DOHH2 (cell line): ENCODE measurements around the gene OLFM2.

Experiments
- H3F3A ChIP-seq: fragments of 200-600 bp; sonication (generic), shearing (Covaris generic); 2 replicates; pipeline ENCODE4 v1.6.0; 2016; ENCODE audit warnings: antibody characterized with exemption, mild to moderate bottlenecking; ENCODE audit not compliant: control insufficient read depth, insufficient read depth
- H3K27ac ChIP-seq: fragments of 200-600 bp; sonication (generic); 2 replicates; pipeline ENCODE4 v1.5.1; 2014; ENCODE audit warnings: low read depth, mild to moderate bottlenecking, low read length, moderate library complexity
- H3K27me3 ChIP-seq: fragments of 200-600 bp; sonication (generic); 2 replicates; pipeline ENCODE4 v1.6.1; 2014; ENCODE audit warnings: mild to moderate bottlenecking, low read length, mixed read lengths; ENCODE audit not compliant: control insufficient read depth
- H3K36me3 ChIP-seq: fragments of 200-600 bp; sonication (generic); 2 replicates; pipeline ENCODE4 v1.6.1; 2014; ENCODE audit warnings: mild to moderate bottlenecking, low read length, moderate library complexity, mixed read lengths; ENCODE audit not compliant: control insufficient read depth
- H3K4me1 ChIP-seq: fragments of 200-600 bp; sonication (generic); 2 replicates; pipeline ENCODE4 v1.6.1; 2014; ENCODE audit warnings: mild to moderate bottlenecking, low read length, mixed read lengths; ENCODE audit not compliant: control insufficient read depth
- H3K4me2 ChIP-seq: fragments of 200-600 bp; sonication (generic); 2 replicates; pipeline ENCODE4 v1.6.0; 2014; ENCODE audit warnings: mild to moderate bottlenecking, low read length, moderate library complexity
- H3K4me3 ChIP-seq: fragments of 200-600 bp; sonication (generic); 2 replicates; pipeline ENCODE4 v1.5.1; 2014; ENCODE audit warnings: mild to moderate bottlenecking, low read length, mixed read lengths
- H3K79me2 ChIP-seq: fragments of 200-600 bp; sonication (generic); 2 replicates; pipeline ENCODE4 v1.6.1; 2014; ENCODE audit warnings: mild to moderate bottlenecking, low read length, mixed read lengths; ENCODE audit not compliant: control insufficient read depth
- H3K9me2 ChIP-seq: fragments of 200-600 bp; sonication (generic); replicated peaks from 2 replicates; pipeline ENCODE4 v1.6.1; 2014; ENCODE audit warnings: mild to moderate bottlenecking, low read length, mixed read lengths; ENCODE audit not compliant: control insufficient read depth
- H3K9me3 ChIP-seq: fragments of 200-600 bp; sonication (generic); 2 replicates; pipeline ENCODE4 v1.6.1; 2014; ENCODE audit warnings: antibody characterized with exemption, low read length, mixed read lengths; ENCODE audit not compliant: control insufficient read depth, insufficient read depth
- H4K20me1 ChIP-seq: fragments of 200-600 bp; sonication (generic); 2 replicates; pipeline ENCODE4 v1.6.0; 2014; ENCODE audit warnings: low read depth, mild to moderate bottlenecking, antibody characterized with exemption, low read length, moderate library complexity; ENCODE audit not compliant: control insufficient read depth, insufficient read depth
- EZH2phosphoT487 ChIP-seq: fragments of 200-600 bp; sonication (generic); IDR thresholded peaks from 2 replicates; pipeline ENCODE4 v1.6.1; 2017; ENCODE audit warnings: borderline replicate concordance, mild to moderate bottlenecking, antibody characterized with exemption, low read length, moderate library complexity, mixed read lengths
- TF ChIP-seq, protein P1 (sequence below): fragments of 200-600 bp; sonication (generic); IDR thresholded peaks from one replicate; pipeline ENCODE4 v1.5.1; 2014; ENCODE audit warnings: antibody characterized with exemption, mild to moderate bottlenecking, low read depth, low read length; ENCODE audit not compliant: poor library complexity, severe bottlenecking

Gene OLFM2

DNA sequence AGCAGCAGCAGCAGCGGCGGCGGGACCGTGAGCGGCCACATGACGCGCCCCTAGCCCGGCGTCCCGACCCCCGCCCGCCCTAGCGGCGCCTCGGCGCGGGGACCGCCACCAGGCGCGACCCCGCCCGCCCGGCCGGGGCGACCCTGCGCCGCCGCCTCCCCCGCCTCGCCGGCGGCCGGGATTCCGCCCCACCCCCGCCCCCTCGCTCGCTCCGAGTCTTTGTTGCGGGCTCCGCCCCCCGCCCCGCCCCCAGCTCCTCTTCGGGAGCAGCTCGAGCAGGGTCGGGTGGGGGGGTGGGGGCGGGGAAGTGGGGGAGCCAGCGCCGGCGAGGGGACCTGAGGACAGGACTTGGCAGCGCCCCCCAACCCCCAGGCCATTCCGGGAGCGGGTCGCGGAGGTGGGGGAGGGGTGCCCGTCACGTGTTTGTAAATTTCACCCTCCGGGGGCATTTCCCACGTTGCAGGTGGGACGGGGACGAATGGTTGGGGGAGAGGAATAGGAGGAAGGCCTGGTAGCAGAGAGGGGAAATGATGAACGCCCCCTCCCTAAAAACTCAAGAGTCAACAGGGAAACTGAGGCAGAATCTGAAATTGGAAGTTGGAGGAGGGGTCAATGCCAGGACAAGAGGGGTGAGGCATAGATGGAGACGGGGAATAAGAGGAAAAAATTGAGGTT lies at the start of gene OLFM2:
Gene OLFM2 (minus strand): TSS at position 190 of the 675 bp plus-strand sequence. CDS start 149 bp downstream, at position 41.
- Histone ChIP-seq H3K79me2 (no peaks in the 10 kb centered on the region), H3K4me3 (no peak within 1 kb of the TSS), H3K27ac (no peak within 1 kb of the TSS), H4K20me1 (no peaks in the 10 kb centered on the region), H3K9me3 (no peaks in the 10 kb centered on the region), H3K4me1 (peaks cover 5% of the 10 kb centered on the region; the same call in 1 of the 2 replicates), H3K9me2 (no peaks in the 10 kb centered on the region), H3K36me3 (no peaks in the 10 kb centered on the region), H3K27me3 (peaks cover 17% of the 10 kb centered on the region), H3F3A (no peaks in the 10 kb centered on the region), H3K4me2 (no peak within 1 kb of the TSS; the same call in 1 of the 2 replicates)
- no peak for TF ChIP-seq EZH2phosphoT487
- TF ChIP-seq, protein P1, sequence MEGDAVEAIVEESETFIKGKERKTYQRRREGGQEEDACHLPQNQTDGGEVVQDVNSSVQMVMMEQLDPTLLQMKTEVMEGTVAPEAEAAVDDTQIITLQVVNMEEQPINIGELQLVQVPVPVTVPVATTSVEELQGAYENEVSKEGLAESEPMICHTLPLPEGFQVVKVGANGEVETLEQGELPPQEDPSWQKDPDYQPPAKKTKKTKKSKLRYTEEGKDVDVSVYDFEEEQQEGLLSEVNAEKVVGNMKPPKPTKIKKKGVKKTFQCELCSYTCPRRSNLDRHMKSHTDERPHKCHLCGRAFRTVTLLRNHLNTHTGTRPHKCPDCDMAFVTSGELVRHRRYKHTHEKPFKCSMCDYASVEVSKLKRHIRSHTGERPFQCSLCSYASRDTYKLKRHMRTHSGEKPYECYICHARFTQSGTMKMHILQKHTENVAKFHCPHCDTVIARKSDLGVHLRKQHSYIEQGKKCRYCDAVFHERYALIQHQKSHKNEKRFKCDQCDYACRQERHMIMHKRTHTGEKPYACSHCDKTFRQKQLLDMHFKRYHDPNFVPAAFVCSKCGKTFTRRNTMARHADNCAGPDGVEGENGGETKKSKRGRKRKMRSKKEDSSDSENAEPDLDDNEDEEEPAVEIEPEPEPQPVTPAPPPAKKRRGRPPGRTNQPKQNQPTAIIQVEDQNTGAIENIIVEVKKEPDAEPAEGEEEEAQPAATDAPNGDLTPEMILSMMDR = no peak

DNA sequence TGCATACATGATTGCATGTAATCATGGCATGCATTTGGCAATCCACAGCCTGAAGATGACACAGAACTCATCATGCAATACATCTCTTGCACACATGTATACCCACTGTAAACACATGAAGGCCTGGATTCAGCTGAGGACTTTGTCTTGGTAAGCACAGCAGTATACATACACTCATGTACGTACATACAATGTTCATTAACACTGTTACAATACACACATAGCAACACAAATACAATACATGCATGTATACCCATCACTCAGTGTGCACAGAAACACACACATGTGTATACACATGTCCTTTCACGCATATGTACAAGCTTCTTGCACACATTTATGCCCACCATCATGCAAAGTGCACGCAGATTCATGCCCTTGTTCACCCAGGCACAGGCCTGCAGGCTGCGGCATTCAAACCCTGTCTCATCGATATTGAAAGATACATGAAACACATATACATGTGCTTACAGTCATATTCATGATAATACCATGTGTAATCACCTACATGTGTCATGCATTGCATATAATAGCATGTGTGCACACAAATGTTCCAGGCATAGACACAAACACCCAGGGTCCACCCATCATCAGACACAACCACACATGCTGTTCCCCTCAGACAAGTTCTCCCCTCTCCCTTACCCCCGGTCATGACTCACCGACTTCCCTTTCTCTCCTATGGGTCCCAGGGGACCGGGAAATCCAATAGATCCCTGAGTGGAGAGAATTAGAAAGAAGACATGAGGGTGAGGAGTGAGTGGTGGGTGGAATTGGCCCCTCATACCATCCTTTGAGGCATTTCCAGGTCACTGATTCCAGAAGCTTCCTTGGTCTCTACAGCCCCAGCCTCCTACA lies 45.3 kb upstream of the OLFM2 start:
- TF ChIP-seq EZH2phosphoT487 = no peak
- TF ChIP-seq, protein P1 = no peak
- Histone ChIP-seq H3F3A (no peaks in the 10 kb centered on the region), H3K9me3 (no peaks in the 10 kb centered on the region), H3K27me3 (peaks cover 6% of the 10 kb centered on the region), H3K27ac (no peak overlapping the region), H3K9me2 (no peaks in the 10 kb centered on the region), H3K4me2 (no peak overlapping the region), H3K4me3 (no peak overlapping the region), H3K4me1 (no peaks in the 10 kb centered on the region), H3K79me2 (no peaks in the 10 kb centered on the region), H3K36me3 (no peaks in the 10 kb centered on the region), H4K20me1 (no peaks in the 10 kb centered on the region)

DNA sequence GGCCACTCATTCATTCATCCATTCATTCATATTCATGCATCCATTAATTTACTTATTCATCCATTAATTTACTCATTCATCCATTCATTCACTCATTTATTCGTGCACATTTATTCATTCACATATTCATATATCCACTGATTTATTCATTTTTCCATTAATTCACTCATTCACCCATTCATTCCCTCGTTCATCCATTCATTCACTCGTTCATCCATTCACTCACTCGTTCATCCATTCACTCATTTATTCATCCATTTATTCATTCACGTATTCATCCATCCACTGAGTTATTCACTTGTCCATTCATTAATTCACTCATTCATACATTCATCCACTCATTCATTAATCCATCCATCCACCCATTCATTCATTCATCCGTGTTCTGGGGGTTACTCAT lies 35.8 kb upstream of the OLFM2 start:
- Histone ChIP-seq H3K9me3 (no peaks in the 10 kb centered on the region), H3K79me2 (no peaks in the 10 kb centered on the region), H3K36me3 (no peaks in the 10 kb centered on the region), H3K4me1 (no peaks in the 10 kb centered on the region), H4K20me1 (no peaks in the 10 kb centered on the region), H3K4me3 (no peak overlapping the region), H3F3A (no peaks in the 10 kb centered on the region), H3K4me2 (no peak overlapping the region), H3K27me3 (no peaks in the 10 kb centered on the region), H3K9me2 (no peaks in the 10 kb centered on the region), H3K27ac (no peak overlapping the region)
- TF ChIP-seq EZH2phosphoT487 = no peak
- TF ChIP-seq, protein P1 = no peak
